HCT116 (cell line): ENCODE measurements around the gene TCERG1L. TPM values are rescaled to one million over a fixed set of nuclear protein-coding genes. Genes with fewer than 3 reads are reported as not detected.

Source experiments
- ATAC-seq: fragments of 200-7000 bp; cut with Tn5 transposase; 2 replicates; pipeline ENCODE4 v1.9.1; 2020; ENCODE audit warnings: mild to moderate bottlenecking, moderate library complexity
- BruUV-seq: library from RNA; stranded (reverse); fragments of 400-500 nt; replicated peaks from 2 replicates; lab custom pipeline; 2021; lab: Mats Ljungman, UMichigan
- CTCF ChIA-PET: fragments of 300-600 bp; sonication (Branson Sonifier 250); formaldehyde crosslinking; loops from one replicate; lab custom pipeline; 2021; ENCODE audit warnings: antibody characterized with exemption; lab: Charles Lee
- POLR2A ChIA-PET: fragments of 300-600, 350-600 bp; sonication (Branson Sonifier 250); formaldehyde crosslinking; loops from one replicate; lab custom pipeline; 2021; ENCODE audit warnings: antibody characterized with exemption; lab: Charles Lee
- RAD21 ChIA-PET, 2 experiments: fragments of 300-600 bp; sonication (Branson Sonifier 250); formaldehyde crosslinking; loops; one replicate each; lab custom pipeline; 2023; ENCODE audit warnings: low total read pairs in 2 of 2; ENCODE audit not compliant: uncharacterized antibody in 2 of 2, unreplicated experiment in 2 of 2, low non-redundant PET in 1 of 2; lab: Charles Lee
- DNase-seq: peaks from one replicate; pipeline ENCODE4 v3.0.0-alpha.2; 2010; ENCODE audit warnings: low read depth, low spot score
- H2AFZ ChIP-seq: fragments of 200-600 bp; shearing (Covaris generic), sonication (generic); 2 replicates; pipeline ENCODE4 v1.6.1; 2017; ENCODE audit warnings: low read depth, mixed run types, mixed read lengths, antibody characterized with exemption, low read length; ENCODE audit not compliant: poor library complexity, severe bottlenecking
- H3K27ac ChIP-seq: 2 replicates; pipeline ENCODE4 v1.5.1; 2012; ENCODE audit warnings: low read depth, low read length
- H3K27me3 ChIP-seq: fragments of 200-600 bp; sonication (generic); 2 replicates; pipeline ENCODE4 v1.6.1; 2016; ENCODE audit warnings: mixed run types, low read length, mixed read lengths; ENCODE audit not compliant: insufficient read depth
- H3K36me3 ChIP-seq, 2 experiments: fragments of 200-500 bp in 1 of 2; fragments of 200-600 bp in 1 of 2; sonication (Bioruptor generic) in 1 of 2; sonication (generic) in 1 of 2; 2 replicates each; pipeline versions ENCODE4 v1.5.1 to v1.6.1; 2014 to 2016; ENCODE audit warnings: low read length in 2 of 2, inconsistent platforms in 1 of 2, mixed read lengths in 1 of 2, mixed run types in 1 of 2; ENCODE audit not compliant: insufficient read depth in 2 of 2, control insufficient read depth in 1 of 2
- H3K4me1 ChIP-seq, 2 experiments: fragments of 200-600 bp in 1 of 2; sonication (generic) in 1 of 2; 2 replicates each; pipeline versions ENCODE4 v1.5.1 to v1.6.1; 2012 to 2017; ENCODE audit warnings: low read length in 2 of 2, inconsistent platforms in 1 of 2, mild to moderate bottlenecking in 1 of 2, mixed read lengths in 1 of 2, mixed run types in 1 of 2, moderate library complexity in 1 of 2; ENCODE audit not compliant: insufficient read depth in 2 of 2, control insufficient read depth in 1 of 2
- H3K4me2 ChIP-seq: fragments of 200-600 bp; sonication (generic); 2 replicates; pipeline ENCODE4 v1.6.1; 2017; ENCODE audit warnings: mixed run types, low read length, mixed read lengths
- H3K4me3 ChIP-seq, 2 experiments: fragments of 200-600 bp in 1 of 2; sonication (generic) in 1 of 2; replicated peaks in 1 of 2; 2 replicates each; pipeline ENCODE4 v1.5.1; 2011 to 2016; ENCODE audit warnings: low read length in 2 of 2, control low read depth in 1 of 2, low read depth in 1 of 2, mild to moderate bottlenecking in 1 of 2, mixed read lengths in 1 of 2, mixed run types in 1 of 2
- H3K79me2 ChIP-seq: fragments of 200-600 bp; sonication (generic); 2 replicates; pipeline ENCODE4 v1.6.1; 2017; ENCODE audit warnings: mild to moderate bottlenecking, mixed run types, low read length, moderate library complexity, mixed read lengths; ENCODE audit not compliant: insufficient read depth
- H3K9ac ChIP-seq: fragments of 200-600 bp; sonication (generic); 2 replicates; pipeline ENCODE4 v1.6.1; 2016; ENCODE audit warnings: low read length, mixed read lengths
- H3K9me2 ChIP-seq: fragments of 200-600 bp; sonication (generic), shearing (Covaris generic); 2 replicates; pipeline ENCODE4 v1.6.1; 2017; ENCODE audit warnings: mixed run types, mild to moderate bottlenecking, moderate library complexity; ENCODE audit not compliant: insufficient read depth
- H3K9me3 ChIP-seq, 2 experiments: fragments of 200-500 bp in 1 of 2; fragments of 200-600 bp in 1 of 2; sonication (Bioruptor generic) in 1 of 2; sonication (generic) in 1 of 2; 2 replicates each; pipeline ENCODE4 v1.6.1; 2014 to 2017; ENCODE audit warnings: low read length in 2 of 2, mixed read lengths in 2 of 2, inconsistent platforms in 1 of 2, low read depth in 1 of 2, mild to moderate bottlenecking in 1 of 2, mixed run types in 1 of 2, moderate library complexity in 1 of 2; ENCODE audit not compliant: control insufficient read depth in 1 of 2, insufficient read depth in 1 of 2
- H4K20me1 ChIP-seq: fragments of 200-600 bp; sonication (generic), shearing (Covaris generic); 2 replicates; pipeline ENCODE4 v1.6.1; 2017; ENCODE audit warnings: mixed run types, mild to moderate bottlenecking, moderate library complexity; ENCODE audit not compliant: insufficient read depth
- CBX3 ChIP-seq: IDR thresholded peaks from 2 replicates; pipeline ENCODE4 v1.6.1; 2012; ENCODE audit warnings: low read depth
- CEBPB ChIP-seq: IDR thresholded peaks from 2 replicates; pipeline ENCODE4 v1.6.1; 2012; ENCODE audit warnings: low read depth
- EZH2 ChIP-seq: fragments of 200-600 bp; sonication (generic); IDR thresholded peaks from 2 replicates; pipeline ENCODE4 v1.6.1; 2017; ENCODE audit warnings: antibody characterized with exemption, mixed run types
- EZH2phosphoT487 ChIP-seq: fragments of 200-600 bp; IDR thresholded peaks from 2 replicates; pipeline ENCODE4 v1.6.1; 2018; ENCODE audit warnings: antibody characterized with exemption, borderline replicate concordance
- POLR2A ChIP-seq: IDR thresholded peaks from 2 replicates; pipeline ENCODE4 v1.7.0; 2011; ENCODE audit warnings: borderline replicate concordance; ENCODE audit not compliant: insufficient read depth, insufficient read length; ENCODE audit errors: extremely low read depth
- POLR2AphosphoS5 ChIP-seq: IDR thresholded peaks from 2 replicates; pipeline ENCODE4 v1.6.1; 2011; ENCODE audit warnings: mild to moderate bottlenecking, low read depth, low read length, moderate library complexity
- SIN3A ChIP-seq: IDR thresholded peaks from 2 replicates; pipeline ENCODE4 v1.6.1; 2012; ENCODE audit warnings: low read depth
- TCF7L2 ChIP-seq: IDR thresholded peaks from 2 replicates; pipeline ENCODE4 v1.7.0; 2011; ENCODE audit warnings: borderline replicate concordance, inconsistent platforms; ENCODE audit not compliant: insufficient read depth, insufficient read length; ENCODE audit errors: extremely low read depth
- YY1 ChIP-seq: IDR thresholded peaks from 2 replicates; pipeline ENCODE4 v1.6.1; 2011; ENCODE audit warnings: low read length, low read depth, moderate library complexity, mild to moderate bottlenecking; ENCODE audit not compliant: insufficient replicate concordance; ENCODE audit errors: extremely low read depth
- ZFX ChIP-seq: fragments of 450-650 bp; IDR thresholded peaks from 2 replicates; pipeline ENCODE4 v1.6.1; 2017
- ZNF274 ChIP-seq: fragments of 200-500 bp; sonication (Bioruptor generic); IDR thresholded peaks from 2 replicates; pipeline ENCODE4 v1.6.1; 2014; ENCODE audit warnings: mild to moderate bottlenecking, low read depth, low read length, inconsistent platforms
- intact Hi-C: fragments of 100-400 bp; cut with micrococcal nuclease; formaldehyde crosslinking; loops from 2 replicates; pipeline ENCODE4 v1.10.0; 2022
- total RNA-seq: library from RNA; stranded (reverse); gene quantifications from one replicate; pipeline ENCODE4 v1.2.1, GENCODE V29; 2021; ENCODE audit not compliant: unreplicated experiment
- TF ChIP-seq, protein P1 (sequence below): IDR thresholded peaks from 2 replicates; pipeline ENCODE4 v1.6.1; 2012

The TCERG1L gene
- total RNA-seq, 1 experiment from 2014 or later, result not detected

DNA sequence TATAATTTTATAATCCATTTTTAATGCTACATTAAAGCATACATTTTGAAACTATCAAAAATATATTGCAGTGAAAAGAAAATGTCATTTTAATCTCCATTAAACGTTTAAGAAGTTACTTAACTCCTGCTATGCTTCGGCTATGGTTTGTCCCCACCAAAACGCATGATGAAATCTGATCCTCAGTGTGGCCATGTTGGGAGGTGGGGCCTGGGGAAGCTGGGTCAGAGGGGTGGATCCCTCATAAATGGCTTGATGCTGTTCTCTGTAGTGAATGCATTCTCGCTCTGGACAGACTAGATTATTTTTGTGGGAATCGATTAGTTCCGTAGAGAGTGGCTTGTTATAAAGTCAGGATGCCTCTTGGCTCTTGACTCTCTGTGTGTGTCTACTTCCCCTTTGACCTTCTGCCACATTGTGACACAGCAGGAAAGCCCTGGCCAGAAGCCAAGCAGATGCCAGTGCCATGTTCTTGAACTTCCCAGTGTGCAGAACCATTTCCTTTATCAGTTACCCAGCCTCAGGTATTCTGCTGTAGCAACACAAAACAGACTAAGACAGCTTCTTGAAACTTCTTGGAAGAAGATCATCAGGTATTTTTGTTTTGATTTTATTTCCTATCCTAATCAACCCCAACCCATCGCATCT, 77.8 kb downstream of the TCERG1L start:
- Histone ChIP-seq H3K36me3 (no peaks in the 10 kb centered on the region), H3K4me3 (no peak overlapping the region), H3K79me2 (no peaks in the 10 kb centered on the region), H3K9me3 (no peaks in the 10 kb centered on the region), H4K20me1 (no peaks in the 10 kb centered on the region), H3K9ac (no peak overlapping the region), H3K27me3 (no peaks in the 10 kb centered on the region), H3K9me2 (no peaks in the 10 kb centered on the region), H3K4me2 (no peak overlapping the region), H2AFZ (no peak overlapping the region), H3K4me1 (no peaks in the 10 kb centered on the region), H3K27ac (no peak overlapping the region)
- POLR2A ChIA-PET, result no interaction called here
- intact Hi-C loops, result no loop called here
- DNase-seq (no peak), ATAC-seq (no peak)
- CTCF ChIA-PET, result no interaction called here
- BruUV-seq, result no TSS peak
- TF ChIP-seq TCF7L2 (no peak), POLR2A (no peak)
- RAD21 ChIA-PET, result no interaction called here

- BruUV-seq, result no TSS peak
- H3K27ac ChIP-seq, result no peak overlapping the region
- ATAC-seq, result no peak
Observed at GRCh38 chr10:131231965-131232541, 79.5 kb downstream of the TCERG1L start.

More at GRCh38 chr10:131231965-131232541, 79.5 kb downstream of the TCERG1L start:
- intact Hi-C loops, result no loop called here
- RAD21 ChIA-PET, result no interaction called here
- Histone ChIP-seq H3K79me2 (no peaks in the 10 kb centered on the region), H3K36me3 (no peaks in the 10 kb centered on the region), H2AFZ (no peak overlapping the region), H3K9me3 (no peaks in the 10 kb centered on the region), H3K27me3 (no peaks in the 10 kb centered on the region), H4K20me1 (no peaks in the 10 kb centered on the region), H3K4me1 (no peaks in the 10 kb centered on the region), H3K4me2 (no peak overlapping the region), H3K9ac (no peak overlapping the region), H3K4me3 (no peak overlapping the region), H3K9me2 (no peaks in the 10 kb centered on the region)
- no peak for DNase-seq
- POLR2A ChIA-PET, result no interaction called here
- TF ChIP-seq, protein P1, sequence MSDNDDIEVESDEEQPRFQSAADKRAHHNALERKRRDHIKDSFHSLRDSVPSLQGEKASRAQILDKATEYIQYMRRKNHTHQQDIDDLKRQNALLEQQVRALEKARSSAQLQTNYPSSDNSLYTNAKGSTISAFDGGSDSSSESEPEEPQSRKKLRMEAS, result no peak
- TF ChIP-seq SIN3A (no peak), ZNF274 (no peak), EZH2phosphoT487 (no peak), ZFX (no peak), EZH2 (no peak), POLR2AphosphoS5 (no peak), POLR2A (no peak), YY1 (no peak), CEBPB (no peak), CBX3 (no peak)
- CTCF ChIA-PET, result no interaction called here
